VCaP (cell line): ENCODE data around the gene HORMAD1.
"Not testable (repeated sequence)": the region's sequence is repeated elsewhere in the genome, so short reads cannot be mapped to it uniquely, and the experiment has no call there.

Experiments
- H3K27ac ChIP-seq: fragments of 450-650 bp; 2 replicates; pipeline ENCODE4 v1.5.1; 2017
- CTCF ChIP-seq: fragments of 450-650 bp; conservative IDR thresholded peaks from 2 replicates; pipeline ENCODE4 v1.5.1; 2017; ENCODE audit warnings: mild to moderate bottlenecking, moderate library complexity

HORMAD1 gene

GRCh38 chr1:150720703-150721102 is at the start of gene HORMAD1:
TSS of gene HORMAD1 (minus strand) at chr1:150720895. CDS start at chr1:150719505, 1,390 bp downstream.
- no peak for TF ChIP-seq CTCF

GRCh38 chr1:150767704-150768103 is 47.0 kb upstream of the HORMAD1 start:
- not testable (repeated sequence) for H3K27ac ChIP-seq

More at GRCh38 chr1:150720703-150721102, at the start of gene HORMAD1:
- H3K27ac ChIP-seq = no peak within 1 kb of the TSS

- H3K27ac ChIP-seq = not testable (repeated sequence)
These were observed 45.2 kb upstream of the HORMAD1 start for GRCh38 chr1:150765977-150766301.

- no peak within 1 kb of the TSS for H3K27ac ChIP-seq
- TF ChIP-seq CTCF = no peak
These were observed 44.7 kb upstream of the HORMAD1 start, which contains the start of gene CTSS for GRCh38 chr1:150765296-150765976. TSS of gene CTSS (minus strand) at chr1:150765778. CDS start at chr1:150764763, 1,015 bp downstream.

- H3K27ac ChIP-seq = no peak overlapping the region
- no peak for TF ChIP-seq CTCF
These were observed 44.0 kb upstream of the HORMAD1 start for GRCh38 chr1:150764617-150765101.

GRCh38 chr1:150763018-150763417 is 42.3 kb upstream of the HORMAD1 start:
- no peak for TF ChIP-seq CTCF
- H3K27ac ChIP-seq = no peak overlapping the region

- no peak overlapping the region for H3K27ac ChIP-seq
- no peak for TF ChIP-seq CTCF
These were observed 41.9 kb upstream of the HORMAD1 start for GRCh38 chr1:150762552-150762951.

- H3K27ac ChIP-seq = no peak overlapping the region
- TF ChIP-seq CTCF = no peak
These were observed 41.1 kb upstream of the HORMAD1 start for GRCh38 chr1:150761801-150762200.
